ENCODE data around the gene PTPN1.

Gene PTPN1

DNA sequence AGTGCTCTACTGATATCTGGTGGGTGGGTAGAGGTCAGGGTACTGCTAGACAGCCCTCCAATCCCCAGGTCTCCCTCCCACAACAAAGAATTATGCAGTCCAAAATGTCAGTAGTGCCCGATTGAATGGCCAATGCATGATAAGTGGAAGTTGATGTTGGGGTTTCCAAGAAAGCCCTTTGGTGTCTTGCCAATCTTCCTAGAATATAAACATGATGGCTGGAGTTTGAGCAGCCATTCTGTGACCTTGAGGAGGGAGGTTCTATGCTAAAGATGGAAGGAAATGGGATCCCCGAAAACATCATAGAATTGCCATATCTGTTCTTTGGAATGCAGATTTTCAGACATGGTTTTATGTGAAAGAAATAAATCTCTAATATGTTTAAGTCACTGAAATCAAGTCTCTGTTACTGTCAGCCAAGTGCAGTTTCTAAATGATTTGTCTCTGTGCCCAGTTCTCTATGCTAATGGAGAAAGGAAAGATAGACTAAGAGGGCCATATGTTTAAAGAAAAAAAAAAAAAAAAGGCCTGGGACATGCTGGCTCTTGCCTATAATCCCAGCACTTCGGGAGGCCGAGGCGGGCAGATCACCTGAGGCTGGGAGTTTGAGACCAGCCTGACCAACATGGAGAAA is 32.8 kb upstream of the PTPN1 start:
- no peak overlapping the region for H3K4me3 ChIP-seq (ENCODE audit: low read length)
- no peak overlapping the region for H3K27ac ChIP-seq (ENCODE audit: low read depth, low read length)
- no peaks in the 10 kb centered on the region for H3F3A ChIP-seq (ENCODE audit: control insufficient read depth, insufficient read depth)

DNA sequence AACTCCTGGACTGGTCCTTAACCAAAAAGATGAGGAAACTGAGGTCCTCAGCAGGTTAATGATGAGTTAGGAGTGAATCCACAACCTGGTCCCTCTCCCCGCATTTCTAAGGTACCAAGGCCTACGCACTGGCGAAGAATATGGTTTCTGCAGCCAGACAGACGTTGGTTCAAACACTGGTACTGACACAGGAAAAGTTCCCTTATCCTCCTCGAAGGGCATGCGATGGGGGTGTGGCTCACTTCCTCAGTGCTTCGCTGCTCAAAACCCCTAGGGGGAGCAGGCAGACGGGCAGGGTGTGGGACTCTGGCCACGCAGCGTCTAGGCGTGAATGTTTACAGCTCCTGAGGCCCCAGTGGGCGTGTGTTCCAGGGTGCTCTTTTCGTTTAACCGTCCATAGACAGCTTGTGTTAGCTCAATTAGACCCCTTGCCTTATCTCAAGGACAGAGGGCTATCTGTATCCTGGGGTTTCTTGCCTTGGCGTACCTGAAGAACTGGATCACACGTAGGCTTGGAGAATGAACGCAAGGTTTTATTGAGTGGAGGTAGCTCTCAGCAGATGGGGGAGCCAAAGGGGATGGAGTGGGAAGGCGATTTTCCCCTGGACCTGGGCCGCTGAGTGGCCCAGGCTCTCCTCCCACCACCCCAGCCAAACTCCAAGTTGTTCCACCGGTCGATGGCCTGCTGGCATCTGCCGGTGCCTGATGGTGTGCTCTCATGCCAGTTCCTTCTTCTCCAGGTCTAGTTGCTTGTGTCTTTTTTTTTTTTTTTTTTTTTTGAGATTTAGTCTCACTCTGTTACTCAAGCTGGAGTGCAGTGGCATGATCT is 31.8 kb upstream of the PTPN1 start:
- Histone ChIP-seq H3K4me2 (ENCODE audit: low read length) (no peak overlapping the region), H3K27me3 (ENCODE audit: control insufficient read depth, low read length) (peaks cover 15% of the 10 kb centered on the region), H3K4me3 (ENCODE audit: low read length) (no peak overlapping the region), H3K9me2 (replicated peaks; ENCODE audit: control insufficient read depth, low read length) (no peaks in the 10 kb centered on the region), H3F3A (ENCODE audit: control insufficient read depth, insufficient read depth) (no peaks in the 10 kb centered on the region), H4K20me1 (ENCODE audit: control insufficient read depth, insufficient read depth, low read depth, low read length) (no peaks in the 10 kb centered on the region), H3K79me2 (ENCODE audit: control insufficient read depth, low read length) (no peaks in the 10 kb centered on the region), H3K36me3 (ENCODE audit: control insufficient read depth, low read length) (no peaks in the 10 kb centered on the region), H3K4me1 (ENCODE audit: control insufficient read depth, low read length) (peaks cover 12% of the 10 kb centered on the region), H3K27ac (ENCODE audit: low read depth, low read length) (no peak overlapping the region), H3K9me3 (ENCODE audit: control insufficient read depth, insufficient read depth, low read length) (no peaks in the 10 kb centered on the region)
- TF ChIP-seq, protein P1, sequence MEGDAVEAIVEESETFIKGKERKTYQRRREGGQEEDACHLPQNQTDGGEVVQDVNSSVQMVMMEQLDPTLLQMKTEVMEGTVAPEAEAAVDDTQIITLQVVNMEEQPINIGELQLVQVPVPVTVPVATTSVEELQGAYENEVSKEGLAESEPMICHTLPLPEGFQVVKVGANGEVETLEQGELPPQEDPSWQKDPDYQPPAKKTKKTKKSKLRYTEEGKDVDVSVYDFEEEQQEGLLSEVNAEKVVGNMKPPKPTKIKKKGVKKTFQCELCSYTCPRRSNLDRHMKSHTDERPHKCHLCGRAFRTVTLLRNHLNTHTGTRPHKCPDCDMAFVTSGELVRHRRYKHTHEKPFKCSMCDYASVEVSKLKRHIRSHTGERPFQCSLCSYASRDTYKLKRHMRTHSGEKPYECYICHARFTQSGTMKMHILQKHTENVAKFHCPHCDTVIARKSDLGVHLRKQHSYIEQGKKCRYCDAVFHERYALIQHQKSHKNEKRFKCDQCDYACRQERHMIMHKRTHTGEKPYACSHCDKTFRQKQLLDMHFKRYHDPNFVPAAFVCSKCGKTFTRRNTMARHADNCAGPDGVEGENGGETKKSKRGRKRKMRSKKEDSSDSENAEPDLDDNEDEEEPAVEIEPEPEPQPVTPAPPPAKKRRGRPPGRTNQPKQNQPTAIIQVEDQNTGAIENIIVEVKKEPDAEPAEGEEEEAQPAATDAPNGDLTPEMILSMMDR (IDR thresholded peaks at IDR 0.05; ENCODE audit: low read depth, low read length, poor library complexity, severe bottlenecking), result peak; percentile 84
- no peak for TF ChIP-seq EZH2phosphoT487 (IDR thresholded peaks at IDR 0.05; ENCODE audit: borderline replicate concordance, low read length)

More for the DNA sequence above, 32.8 kb upstream of the PTPN1 start:
- TF ChIP-seq, protein P1 (IDR thresholded peaks at IDR 0.05; ENCODE audit: low read depth, low read length, poor library complexity, severe bottlenecking), result peak; percentile 30
- no peak for TF ChIP-seq EZH2phosphoT487 (IDR thresholded peaks at IDR 0.05; ENCODE audit: borderline replicate concordance, low read length)
- Histone ChIP-seq H3K4me1 (ENCODE audit: control insufficient read depth, low read length) (peaks cover 3% of the 10 kb centered on the region; the same call in 1 of the 2 replicates), H3K27me3 (ENCODE audit: control insufficient read depth, low read length) (peaks cover 21% of the 10 kb centered on the region), H3K79me2 (ENCODE audit: control insufficient read depth, low read length) (no peaks in the 10 kb centered on the region), H3K4me2 (ENCODE audit: low read length) (no peak overlapping the region), H3K9me3 (ENCODE audit: control insufficient read depth, insufficient read depth, low read length) (no peaks in the 10 kb centered on the region), H4K20me1 (ENCODE audit: control insufficient read depth, insufficient read depth, low read depth, low read length) (no peaks in the 10 kb centered on the region), H3K36me3 (ENCODE audit: control insufficient read depth, low read length) (no peaks in the 10 kb centered on the region), H3K9me2 (replicated peaks; ENCODE audit: control insufficient read depth, low read length) (no peaks in the 10 kb centered on the region)

DNA sequence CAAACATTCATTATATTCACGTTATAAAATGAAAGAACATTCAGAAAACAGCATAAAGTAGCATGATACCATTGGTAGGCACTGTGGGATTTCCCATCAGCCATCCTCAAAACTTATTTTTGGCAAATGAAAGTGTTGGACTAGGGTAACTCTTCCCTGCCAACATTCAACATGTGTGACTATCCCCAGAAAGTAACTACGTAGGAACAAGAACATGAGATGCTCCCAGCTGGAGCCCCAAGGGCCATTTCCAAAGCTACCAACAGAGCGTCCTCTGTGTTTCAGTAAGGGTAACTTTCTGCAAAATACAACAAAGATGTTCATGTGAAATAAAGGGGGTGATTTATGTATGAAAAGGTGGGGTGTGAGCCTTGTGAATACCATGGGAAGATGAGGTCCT is 28.4 kb upstream of the PTPN1 start:
- TF ChIP-seq, protein P1 (IDR thresholded peaks at IDR 0.05; ENCODE audit: low read depth, low read length, poor library complexity, severe bottlenecking), result no peak
- TF ChIP-seq EZH2phosphoT487 (IDR thresholded peaks at IDR 0.05; ENCODE audit: borderline replicate concordance, low read length), result no peak
- Histone ChIP-seq H4K20me1 (ENCODE audit: control insufficient read depth, insufficient read depth, low read depth, low read length) (no peaks in the 10 kb centered on the region), H3K4me2 (ENCODE audit: low read length) (no peak overlapping the region), H3K4me3 (ENCODE audit: low read length) (no peak overlapping the region), H3K27me3 (ENCODE audit: control insufficient read depth, low read length) (peaks cover 6% of the 10 kb centered on the region), H3K36me3 (ENCODE audit: control insufficient read depth, low read length) (no peaks in the 10 kb centered on the region), H3K9me2 (replicated peaks; ENCODE audit: control insufficient read depth, low read length) (no peaks in the 10 kb centered on the region), H3K79me2 (ENCODE audit: control insufficient read depth, low read length) (no peaks in the 10 kb centered on the region), H3F3A (ENCODE audit: control insufficient read depth, insufficient read depth) (no peaks in the 10 kb centered on the region), H3K9me3 (ENCODE audit: control insufficient read depth, insufficient read depth, low read length) (no peaks in the 10 kb centered on the region), H3K4me1 (ENCODE audit: control insufficient read depth, low read length) (peaks cover 24% of the 10 kb centered on the region), H3K27ac (ENCODE audit: low read depth, low read length) (no peak overlapping the region)

Measured in DOHH2 (cell line).